SJSA1 (cell line): Measurements from ENCODE around the gene MRC1. TPM values are rescaled to one million over a fixed set of nuclear protein-coding genes. Genes with fewer than 3 reads are reported as not detected.
A peak's percentile ranks its signal among the peaks of the same experiment; 100 is the strongest.

Source experiments
- DNase-seq, 2 experiments: peaks; one replicate each; pipeline ENCODE4 v3.0.0-alpha.2; 2015 to 2020; ENCODE audit warnings: low spot score in 2 of 2, low read depth in 1 of 2
- H3K27ac ChIP-seq: fragments of 250-450 bp; sonication (Bioruptor Pico); 2 replicates; pipeline ENCODE4 v1.5.1; 2020; ENCODE audit warnings: mild to moderate bottlenecking, moderate library complexity
- H3K27me3 ChIP-seq: fragments of 250-450 bp; sonication (Bioruptor Pico); replicated peaks from 2 replicates; pipeline ENCODE4 v1.5.1; 2020; ENCODE audit warnings: mild to moderate bottlenecking, moderate library complexity
- H3K36me3 ChIP-seq: fragments of 250-450 bp; sonication (Bioruptor Pico); 2 replicates; pipeline ENCODE4 v1.5.1; 2020; ENCODE audit warnings: mild to moderate bottlenecking
- H3K4me1 ChIP-seq: fragments of 250-450 bp; sonication (Bioruptor Pico); replicated peaks from 2 replicates; pipeline ENCODE4 v1.6.1; 2021; ENCODE audit warnings: mild to moderate bottlenecking
- H3K4me3 ChIP-seq: fragments of 250-450 bp; sonication (Bioruptor Pico); 2 replicates; pipeline ENCODE4 v1.5.1; 2020; ENCODE audit warnings: mild to moderate bottlenecking
- H3K9me3 ChIP-seq: fragments of 250-450 bp; sonication (Bioruptor Pico); replicated peaks from 2 replicates; pipeline ENCODE4 v1.5.1; 2020; ENCODE audit warnings: mild to moderate bottlenecking
- total RNA-seq: library from RNA; depleted of rRNA; stranded (reverse); fragments of >200 nt; shearing (Covaris generic); gene quantifications from 2 replicates; pipeline ENCODE4 v1.2.3, GENCODE V29; 2014; rRNA removed

MRC1 gene
- not detected in 2 replicates for total RNA-seq

DNA sequence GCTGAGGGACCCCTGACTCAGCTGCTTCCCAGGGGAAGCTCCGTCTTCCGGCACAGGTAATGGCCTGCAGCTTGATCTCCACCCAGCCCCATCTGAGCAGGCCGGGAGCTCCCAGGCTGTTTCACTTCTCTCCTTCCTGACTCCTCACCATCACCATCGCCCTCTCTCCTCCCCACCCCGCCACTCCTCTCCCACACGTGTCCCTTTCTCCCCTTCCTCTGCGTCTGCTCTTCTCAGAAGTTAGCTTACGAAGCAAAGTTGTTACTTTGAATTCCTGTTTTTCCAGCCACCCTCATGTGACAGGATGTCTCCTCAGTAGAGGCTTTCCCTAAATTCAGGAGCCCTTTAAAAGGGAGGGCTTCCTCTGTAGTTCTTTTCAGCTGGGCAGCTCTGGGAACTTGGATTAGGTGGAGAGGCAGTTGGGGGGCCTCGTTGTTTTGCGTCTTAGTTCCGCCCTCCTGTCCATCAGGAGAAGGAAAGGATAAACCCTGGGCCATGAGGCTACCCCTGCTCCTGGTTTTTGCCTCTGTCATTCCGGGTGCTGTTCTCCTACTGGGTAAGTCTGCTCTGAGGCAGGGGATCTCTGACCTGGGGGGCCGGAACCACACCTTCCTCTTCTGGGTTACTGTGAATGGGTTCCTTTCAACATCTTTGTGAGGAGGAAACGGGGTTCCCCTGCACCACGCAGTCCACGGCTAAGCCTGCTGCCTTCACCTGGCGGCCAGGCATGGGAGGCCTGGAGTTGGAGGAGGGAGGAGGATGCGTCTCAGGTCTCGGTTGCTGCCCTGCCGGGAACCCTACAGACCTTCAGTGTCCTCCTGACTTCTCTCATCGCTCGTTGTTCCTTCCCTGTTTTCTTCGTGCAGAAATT lies at the start of gene MRC1:
MRC1 (plus strand) TSS at position 378 of the 871 bp plus-strand sequence; CDS start at position 496, 118 bp downstream.
- Histone ChIP-seq H3K9me3 (no peaks in the 10 kb centered on the region), H3K4me1 (0 out of 2 replicates have a peak, but pooled peaks cover 3% of the 10 kb centered on the region)

GRCh38 chr10:17764142-17764541 lies 45.0 kb upstream of the MRC1 start:
- H3K4me1 ChIP-seq, result no peaks in the 10 kb centered on the region
- H3K9me3 ChIP-seq, result no peaks in the 10 kb centered on the region
- no peak overlapping the region for H3K27ac ChIP-seq
- H3K4me3 ChIP-seq, result no peak overlapping the region
- no peaks in the 10 kb centered on the region for H3K27me3 ChIP-seq
- DNase-seq, result no peak
- no peaks in the 10 kb centered on the region for H3K36me3 ChIP-seq

More for the DNA sequence above, at the start of gene MRC1:
- Histone ChIP-seq H3K27ac (no peak within 1 kb of the TSS), H3K27me3 (no peaks in the 10 kb centered on the region), H3K4me3 (no peak within 1 kb of the TSS), H3K36me3 (no peaks in the 10 kb centered on the region)
- no peak for DNase-seq

GRCh38 chr10:17765602-17766001 lies 43.5 kb upstream of the MRC1 start:
- Histone ChIP-seq H3K27me3 (no peaks in the 10 kb centered on the region), H3K36me3 (no peaks in the 10 kb centered on the region), H3K4me1 (no peaks in the 10 kb centered on the region), H3K4me3 (no peak overlapping the region), H3K27ac (no peak overlapping the region), H3K9me3 (no peaks in the 10 kb centered on the region)
- no peak for DNase-seq

- H3K27me3 ChIP-seq, result no peaks in the 10 kb centered on the region
- no peaks in the 10 kb centered on the region for H3K4me1 ChIP-seq
- no peak overlapping the region for H3K4me3 ChIP-seq
- no peaks in the 10 kb centered on the region for H3K36me3 ChIP-seq
- no peak for DNase-seq
- H3K9me3 ChIP-seq, result no peaks in the 10 kb centered on the region
- H3K27ac ChIP-seq, result no peak overlapping the region
Measured at GRCh38 chr10:17766731-17767130, 42.4 kb upstream of the MRC1 start.

GRCh38 chr10:17768496-17768895 lies 40.7 kb upstream of the MRC1 start:
- Histone ChIP-seq H3K4me3 (no peak overlapping the region), H3K4me1 (no peaks in the 10 kb centered on the region), H3K27ac (no peak overlapping the region), H3K9me3 (no peaks in the 10 kb centered on the region), H3K36me3 (no peaks in the 10 kb centered on the region), H3K27me3 (no peaks in the 10 kb centered on the region)
- no peak for DNase-seq

DNA sequence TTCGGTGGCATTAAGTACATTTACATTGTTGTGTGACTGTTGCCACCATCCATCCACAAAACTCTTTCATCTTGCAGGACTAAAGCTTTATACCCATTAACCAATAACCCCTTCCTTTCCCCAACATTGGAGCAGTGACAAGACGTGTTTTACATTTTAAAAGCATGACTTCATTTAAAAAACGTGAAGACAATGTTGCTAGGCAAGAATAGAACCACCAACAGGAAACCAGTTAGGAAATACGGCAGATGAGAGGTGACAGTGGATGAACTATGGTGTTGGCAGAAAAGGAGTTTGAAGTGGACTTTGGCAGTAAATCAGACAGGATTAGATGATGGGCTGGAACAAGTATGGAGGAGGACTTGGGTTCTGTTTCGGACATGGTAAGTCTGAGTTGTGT lies 40.2 kb upstream of the MRC1 start:
- no peak for DNase-seq
- Histone ChIP-seq H3K27ac (no peak overlapping the region), H3K27me3 (no peaks in the 10 kb centered on the region), H3K4me1 (no peaks in the 10 kb centered on the region), H3K4me3 (no peak overlapping the region), H3K36me3 (no peaks in the 10 kb centered on the region), H3K9me3 (no peaks in the 10 kb centered on the region)

GRCh38 chr10:17771017-17771416 lies 38.1 kb upstream of the MRC1 start:
- Histone ChIP-seq H3K9me3 (no peaks in the 10 kb centered on the region), H3K4me1 (no peaks in the 10 kb centered on the region), H3K4me3 (no peak overlapping the region), H3K36me3 (no peaks in the 10 kb centered on the region), H3K27me3 (no peaks in the 10 kb centered on the region), H3K27ac (no peak overlapping the region)
- DNase-seq, result no peak

GRCh38 chr10:17779784-17780183 lies 29.4 kb upstream of the MRC1 start:
- Histone ChIP-seq H3K27me3 (no peaks in the 10 kb centered on the region), H3K4me1 (peaks cover 26% of the 10 kb centered on the region)
- no peak for DNase-seq

GRCh38 chr10:17780727-17781126 lies 28.4 kb upstream of the MRC1 start:
- no peaks in the 10 kb centered on the region for H3K36me3 ChIP-seq

More at GRCh38 chr10:17779784-17780183, 29.4 kb upstream of the MRC1 start:
- Histone ChIP-seq H3K4me3 (no peak overlapping the region), H3K9me3 (no peaks in the 10 kb centered on the region), H3K27ac (no peak overlapping the region), H3K36me3 (no peaks in the 10 kb centered on the region)

DNA sequence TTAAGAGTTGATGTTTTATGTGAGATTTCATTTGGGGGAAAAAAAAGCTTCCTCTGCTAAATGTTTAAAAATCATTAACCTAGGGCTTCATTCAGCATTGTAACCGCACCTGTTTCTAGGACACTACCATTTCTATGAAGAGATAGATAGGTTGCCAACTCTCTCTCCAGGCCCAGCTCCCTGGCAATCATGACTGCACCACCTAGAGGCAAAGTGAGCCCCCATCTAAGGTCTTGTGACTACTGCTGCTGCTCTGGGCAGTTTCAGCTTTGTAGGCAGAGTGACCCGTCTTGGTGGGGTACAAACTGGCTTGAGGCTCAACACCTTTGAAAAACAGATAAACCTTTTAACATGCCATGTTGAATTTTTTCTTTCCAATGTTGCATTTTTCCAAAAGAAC lies 27.3 kb upstream of the MRC1 start:
- no peak for DNase-seq
- no peaks in the 10 kb centered on the region for H3K36me3 ChIP-seq
- no peak overlapping the region for H3K27ac ChIP-seq
- H3K4me1 ChIP-seq, result peaks cover 46% of the 10 kb centered on the region
- no peak overlapping the region for H3K4me3 ChIP-seq
- H3K27me3 ChIP-seq, result no peaks in the 10 kb centered on the region
- no peaks in the 10 kb centered on the region for H3K9me3 ChIP-seq

More at GRCh38 chr10:17780727-17781126, 28.4 kb upstream of the MRC1 start:
- Histone ChIP-seq H3K9me3 (no peaks in the 10 kb centered on the region), H3K27me3 (no peaks in the 10 kb centered on the region), H3K4me3 (no peak overlapping the region), H3K27ac (no peak overlapping the region), H3K4me1 (peaks cover 36% of the 10 kb centered on the region)
- DNase-seq, result no peak

DNA sequence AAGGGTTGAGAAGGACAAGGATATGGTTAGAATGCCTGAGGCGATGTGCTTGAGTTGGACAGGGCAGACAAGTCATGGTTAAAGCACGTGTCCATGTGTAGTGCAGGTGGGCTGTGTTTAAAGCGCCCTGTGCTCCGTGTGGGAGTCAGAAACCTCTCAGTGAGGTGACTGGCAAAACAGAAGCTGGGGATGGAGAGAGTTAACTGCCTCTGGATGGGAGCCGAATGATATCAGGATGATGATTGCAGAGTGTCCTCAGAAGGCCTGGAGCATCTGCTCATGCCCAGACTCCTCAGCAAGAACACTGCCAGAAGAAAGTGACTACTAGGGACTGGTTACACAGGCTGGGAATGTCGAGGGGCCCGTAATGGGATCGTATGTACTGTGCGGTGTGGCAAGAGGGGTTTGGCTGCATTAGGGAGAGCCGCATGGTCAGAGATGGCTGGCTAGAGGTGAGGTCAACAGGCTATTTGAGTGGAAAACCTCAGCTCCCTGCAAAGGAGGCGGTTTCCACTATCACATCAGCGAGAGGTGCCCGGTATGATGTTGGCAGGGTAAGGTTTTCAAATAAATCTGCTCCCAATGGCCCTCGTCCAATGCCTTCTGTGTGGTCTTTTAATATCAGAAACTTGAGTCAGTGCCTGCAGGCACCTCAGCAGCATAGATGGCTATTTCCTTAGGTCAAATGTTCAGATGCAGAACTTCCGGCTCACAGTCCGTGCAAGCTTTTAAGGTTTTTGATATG lies 26.1 kb upstream of the MRC1 start:
- Histone ChIP-seq H3K27ac (peak overlapping the region; percentile 50), H3K27me3 (no peaks in the 10 kb centered on the region), H3K4me3 (no peak overlapping the region), H3K36me3 (no peaks in the 10 kb centered on the region), H3K4me1 (peaks cover 53% of the 10 kb centered on the region), H3K9me3 (no peaks in the 10 kb centered on the region)
- peak; percentile 79 to 80 for DNase-seq

- Histone ChIP-seq H3K27ac (peak overlapping the region; percentile 50), H3K27me3 (no peaks in the 10 kb centered on the region), H3K9me3 (no peaks in the 10 kb centered on the region), H3K4me1 (peaks cover 55% of the 10 kb centered on the region), H3K36me3 (no peaks in the 10 kb centered on the region), H3K4me3 (no peak overlapping the region)
- DNase-seq, result no peak
Measured at GRCh38 chr10:17783751-17784150, 25.4 kb upstream of the MRC1 start.

GRCh38 chr10:17784688-17785087 lies 24.5 kb upstream of the MRC1 start:
- peak in 1 of 2 experiments; percentile 28 for DNase-seq
- H3K4me1 ChIP-seq, result peaks cover 57% of the 10 kb centered on the region
- H3K36me3 ChIP-seq, result no peaks in the 10 kb centered on the region
- H3K27ac ChIP-seq, result peak overlapping the region; percentile 50
- no peaks in the 10 kb centered on the region for H3K9me3 ChIP-seq
- no peaks in the 10 kb centered on the region for H3K27me3 ChIP-seq
- H3K4me3 ChIP-seq, result no peak overlapping the region
